Measurements from ENCODE around the gene MAP3K19.

MAP3K19 gene

GRCh38 chr2:134946073-134946472, 101.2 kb downstream of the MAP3K19 start:
- Histone ChIP-seq H2BK120ac (ENCODE audit: low read depth, low read length) (no peak overlapping the region), H3K23ac (ENCODE audit: low read length in 2 of 2) (no peak overlapping the region), H3K9ac (ENCODE audit: low read length) (no peak overlapping the region), H2AFZ (ENCODE audit: low read depth, low read length) (no peak overlapping the region), H3K18ac (ENCODE audit: low read depth in 1 of 2, low read length in 2 of 2) (no peak overlapping the region), H3K4me2 (ENCODE audit: low read length, poor library complexity, severe bottlenecking) (no peak overlapping the region), H2BK12ac (ENCODE audit: low read length in 2 of 2) (no peak overlapping the region), H4K8ac (ENCODE audit: low read length) (no peak overlapping the region), H3K4me1 (ENCODE audit: control insufficient read depth, insufficient read depth, low read depth, low read length) (no peaks in the 10 kb centered on the region), H3K79me1 (replicated peaks; ENCODE audit: low read length, poor library complexity, severe bottlenecking) (peaks cover 19% of the 10 kb centered on the region), H3K27ac (ENCODE audit: low read length, poor library complexity, severe bottlenecking) (no peak overlapping the region), H3K27me3 (ENCODE audit: control insufficient read depth in 1 of 2, insufficient read depth in 1 of 2, low read length in 2 of 2) (no peaks in the 10 kb centered on the region), H2BK15ac (ENCODE audit: low read depth, poor library complexity, severe bottlenecking) (no peak overlapping the region), H3K14ac (ENCODE audit: low read length in 2 of 2) (no peak overlapping the region), H2AK5ac (ENCODE audit: low read length, severe bottlenecking) (no peak overlapping the region), H4K91ac (ENCODE audit: low read length) (no peak overlapping the region), H3K4ac (ENCODE audit: low read depth in 1 of 2, low read length in 2 of 2) (no peak overlapping the region), H3K9me3 (ENCODE audit: control insufficient read depth, low read length) (no peaks in the 10 kb centered on the region), H3K36me3 (ENCODE audit: control insufficient read depth in 1 of 2, insufficient read depth in 2 of 2, low read depth in 1 of 2, low read length in 2 of 2) (peaks cover 17 to 97% of the 10 kb centered on the region in 2 experiments), H2BK5ac (ENCODE audit: low read depth, low read length, poor library complexity, severe bottlenecking) (no peak overlapping the region), H3K4me3 (ENCODE audit: insufficient read depth in 1 of 2, low read depth in 1 of 2, low read length in 2 of 2) (no peak overlapping the region)
- no peak for DNase-seq
- WGBS, result 94% methylated on average over 5 of the region's 6 CpGs

GRCh38 chr2:134944975-134945374, 102.3 kb downstream of the MAP3K19 start:
- Histone ChIP-seq H2BK120ac (ENCODE audit: low read depth, low read length) (no peak overlapping the region), H3K9me3 (ENCODE audit: control insufficient read depth, low read length) (no peaks in the 10 kb centered on the region), H3K4me2 (ENCODE audit: low read length, poor library complexity, severe bottlenecking) (no peak overlapping the region), H2BK12ac (ENCODE audit: low read length in 2 of 2) (no peak overlapping the region), H2BK15ac (ENCODE audit: low read depth, poor library complexity, severe bottlenecking) (no peak overlapping the region), H3K18ac (ENCODE audit: low read depth in 1 of 2, low read length in 2 of 2) (no peak overlapping the region), H2AFZ (ENCODE audit: low read depth, low read length) (no peak overlapping the region), H3K79me1 (replicated peaks; ENCODE audit: low read length, poor library complexity, severe bottlenecking) (peaks cover 17% of the 10 kb centered on the region), H3K4ac (ENCODE audit: low read depth in 1 of 2, low read length in 2 of 2) (no peak overlapping the region), H3K4me3 (ENCODE audit: insufficient read depth in 1 of 2, low read depth in 1 of 2, low read length in 2 of 2) (no peak overlapping the region), H3K27ac (ENCODE audit: low read length, poor library complexity, severe bottlenecking) (no peak overlapping the region), H2BK5ac (ENCODE audit: low read depth, low read length, poor library complexity, severe bottlenecking) (no peak overlapping the region), H3K9ac (ENCODE audit: low read length) (no peak overlapping the region), H3K27me3 (ENCODE audit: control insufficient read depth in 1 of 2, insufficient read depth in 1 of 2, low read length in 2 of 2) (no peaks in the 10 kb centered on the region), H3K36me3 (ENCODE audit: control insufficient read depth in 1 of 2, insufficient read depth in 2 of 2, low read depth in 1 of 2, low read length in 2 of 2) (peaks cover 14 to 97% of the 10 kb centered on the region in 2 experiments), H3K23ac (ENCODE audit: low read length in 2 of 2) (no peak overlapping the region), H2AK5ac (ENCODE audit: low read length, severe bottlenecking) (no peak overlapping the region), H4K8ac (ENCODE audit: low read length) (no peak overlapping the region), H3K4me1 (ENCODE audit: control insufficient read depth, insufficient read depth, low read depth, low read length) (no peaks in the 10 kb centered on the region), H4K91ac (ENCODE audit: low read length) (no peak overlapping the region), H3K14ac (ENCODE audit: low read length in 2 of 2) (no peak overlapping the region)
- no peak for DNase-seq
- WGBS, result 72% methylated on average over 1 of the region's 1 CpG

DNA sequence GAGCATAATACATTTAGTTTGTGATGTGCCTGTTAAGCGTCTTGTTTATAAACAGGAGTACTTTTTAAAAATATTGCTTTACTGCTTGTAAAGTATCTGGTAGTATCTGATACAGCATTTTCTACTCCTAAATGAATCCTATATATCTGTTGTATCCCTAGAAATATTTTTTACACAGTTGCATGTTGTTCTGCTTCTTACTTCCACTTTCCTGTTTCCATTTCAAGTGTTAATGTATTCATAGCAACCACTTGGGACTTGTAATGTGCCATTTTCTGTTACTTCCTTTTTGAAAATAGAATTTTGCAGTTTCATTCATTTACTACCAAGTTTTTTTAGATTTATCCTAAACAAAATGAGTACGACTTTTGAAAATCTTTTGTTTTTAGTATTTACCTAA, 103.7 kb downstream of the MAP3K19 start:
- H3K27ac ChIP-seq (ENCODE audit: low read length, poor library complexity, severe bottlenecking), result no peak overlapping the region
- H2AK5ac ChIP-seq (ENCODE audit: low read length, severe bottlenecking), result no peak overlapping the region
- no peak overlapping the region for H3K9ac ChIP-seq (ENCODE audit: low read length)
- H3K79me1 ChIP-seq (replicated peaks; ENCODE audit: low read length, poor library complexity, severe bottlenecking), result peaks cover 12% of the 10 kb centered on the region
- no peak overlapping the region for H3K14ac ChIP-seq (ENCODE audit: low read length in 2 of 2)
- H2BK15ac ChIP-seq (ENCODE audit: low read depth, poor library complexity, severe bottlenecking), result no peak overlapping the region
- H2BK5ac ChIP-seq (ENCODE audit: low read depth, low read length, poor library complexity, severe bottlenecking), result no peak overlapping the region
- H3K4me2 ChIP-seq (ENCODE audit: low read length, poor library complexity, severe bottlenecking), result no peak overlapping the region
- H2AFZ ChIP-seq (ENCODE audit: low read depth, low read length), result no peak overlapping the region
- no peak overlapping the region for H3K4me3 ChIP-seq (ENCODE audit: insufficient read depth in 1 of 2, low read depth in 1 of 2, low read length in 2 of 2)
- peaks cover 12 to 97% of the 10 kb centered on the region in 2 experiments for H3K36me3 ChIP-seq (ENCODE audit: control insufficient read depth in 1 of 2, insufficient read depth in 2 of 2, low read depth in 1 of 2, low read length in 2 of 2)
- no peak overlapping the region for H2BK120ac ChIP-seq (ENCODE audit: low read depth, low read length)
- H4K8ac ChIP-seq (ENCODE audit: low read length), result no peak overlapping the region
- H3K9me3 ChIP-seq (ENCODE audit: control insufficient read depth, low read length), result no peaks in the 10 kb centered on the region
- no peak overlapping the region for H3K4ac ChIP-seq (ENCODE audit: low read depth in 1 of 2, low read length in 2 of 2)
- H2BK12ac ChIP-seq (ENCODE audit: low read length in 2 of 2), result no peak overlapping the region
- H3K18ac ChIP-seq (ENCODE audit: low read depth in 1 of 2, low read length in 2 of 2), result no peak overlapping the region
- DNase-seq, result no peak
- WGBS, result no CpG with 5 or more reads among the region's 2 CpGs
- no peaks in the 10 kb centered on the region for H3K4me1 ChIP-seq (ENCODE audit: control insufficient read depth, insufficient read depth, low read depth, low read length)
- no peak overlapping the region for H4K91ac ChIP-seq (ENCODE audit: low read length)
- no peak overlapping the region for H3K23ac ChIP-seq (ENCODE audit: low read length in 2 of 2)
- H3K27me3 ChIP-seq (ENCODE audit: control insufficient read depth in 1 of 2, insufficient read depth in 1 of 2, low read length in 2 of 2), result no peaks in the 10 kb centered on the region

GRCh38 chr2:134936691-134937090, 110.6 kb downstream of the MAP3K19 start:
- Histone ChIP-seq H3K23ac (ENCODE audit: low read length in 2 of 2) (no peak overlapping the region), H3K36me3 (ENCODE audit: control insufficient read depth in 1 of 2, insufficient read depth in 2 of 2, low read depth in 1 of 2, low read length in 2 of 2) (peaks cover 3 to 57% of the 10 kb centered on the region in 2 experiments), H2BK15ac (ENCODE audit: low read depth, poor library complexity, severe bottlenecking) (no peak overlapping the region), H3K4me1 (ENCODE audit: control insufficient read depth, insufficient read depth, low read depth, low read length) (peaks cover 4% of the 10 kb centered on the region), H2BK5ac (ENCODE audit: low read depth, low read length, poor library complexity, severe bottlenecking) (no peak overlapping the region), H3K4ac (ENCODE audit: low read depth in 1 of 2, low read length in 2 of 2) (no peak overlapping the region), H3K4me2 (ENCODE audit: low read length, poor library complexity, severe bottlenecking) (no peak overlapping the region), H2AFZ (ENCODE audit: low read depth, low read length) (no peak overlapping the region), H2BK12ac (ENCODE audit: low read length in 2 of 2) (no peak overlapping the region), H3K9me3 (ENCODE audit: control insufficient read depth, low read length) (no peaks in the 10 kb centered on the region), H3K27me3 (ENCODE audit: control insufficient read depth in 1 of 2, insufficient read depth in 1 of 2, low read length in 2 of 2) (no peaks in the 10 kb centered on the region), H3K14ac (ENCODE audit: low read length in 2 of 2) (no peak overlapping the region), H4K8ac (ENCODE audit: low read length) (no peak overlapping the region), H3K4me3 (ENCODE audit: insufficient read depth in 1 of 2, low read depth in 1 of 2, low read length in 2 of 2) (no peak overlapping the region), H3K27ac (ENCODE audit: low read length, poor library complexity, severe bottlenecking) (no peak overlapping the region), H2AK5ac (ENCODE audit: low read length, severe bottlenecking) (no peak overlapping the region), H3K9ac (ENCODE audit: low read length) (no peak overlapping the region), H2BK120ac (ENCODE audit: low read depth, low read length) (no peak overlapping the region), H3K79me1 (replicated peaks; ENCODE audit: low read length, poor library complexity, severe bottlenecking) (peaks cover 2% of the 10 kb centered on the region), H3K18ac (ENCODE audit: low read depth in 1 of 2, low read length in 2 of 2) (no peak overlapping the region), H4K91ac (ENCODE audit: low read length) (no peak overlapping the region)
- DNase-seq, result no peak
- 96% methylated on average over 3 of the region's 4 CpGs for WGBS
